Bronchial epithelial cell (primary cell): ENCODE measurements around the gene CLSTN2. TPM values are rescaled to one million over a fixed set of nuclear protein-coding genes. Genes with fewer than 3 reads are reported as not detected.
A peak's percentile ranks its signal among the peaks of the same experiment; 100 is the strongest.

Experiments
- DNase-seq: peaks from one replicate; pipeline ENCODE4 v3.0.0-alpha.2; 2010; ENCODE audit warnings: low read depth
- FAIRE-seq: peaks from 2 replicates; lab custom pipeline; 2011; peaks lifted over from hg19 to GRCh38; lab: Jason Lieb, UNC
- H3K27me3 ChIP-seq: 2 replicates; pipeline ENCODE4 v1.5.1; 2011; ENCODE audit warnings: low read length; ENCODE audit not compliant: control insufficient read depth, insufficient read depth
- H3K36me3 ChIP-seq: 2 replicates; pipeline ENCODE4 v1.5.1; 2011; ENCODE audit warnings: low read length; ENCODE audit not compliant: control insufficient read depth, insufficient read depth
- H3K4me3 ChIP-seq: 2 replicates; pipeline ENCODE4 v1.5.1; 2011; ENCODE audit warnings: mild to moderate bottlenecking, low read depth, low read length, control low read depth
- CTCF ChIP-seq: IDR thresholded peaks from 2 replicates; pipeline ENCODE4 v1.5.1; 2011; ENCODE audit warnings: mild to moderate bottlenecking, moderate library complexity, low read length, control low read depth, inconsistent platforms; ENCODE audit not compliant: insufficient read depth, severe bottlenecking
- total RNA-seq: library from RNA; depleted of rRNA; stranded (reverse); fragments of >200 nt; gene quantifications from 2 replicates; pipeline ENCODE4 v1.2.1, GENCODE V29; 2014

The CLSTN2 gene
- total RNA-seq, 1 donor from 2014 or later: 0.26 TPM

DNA sequence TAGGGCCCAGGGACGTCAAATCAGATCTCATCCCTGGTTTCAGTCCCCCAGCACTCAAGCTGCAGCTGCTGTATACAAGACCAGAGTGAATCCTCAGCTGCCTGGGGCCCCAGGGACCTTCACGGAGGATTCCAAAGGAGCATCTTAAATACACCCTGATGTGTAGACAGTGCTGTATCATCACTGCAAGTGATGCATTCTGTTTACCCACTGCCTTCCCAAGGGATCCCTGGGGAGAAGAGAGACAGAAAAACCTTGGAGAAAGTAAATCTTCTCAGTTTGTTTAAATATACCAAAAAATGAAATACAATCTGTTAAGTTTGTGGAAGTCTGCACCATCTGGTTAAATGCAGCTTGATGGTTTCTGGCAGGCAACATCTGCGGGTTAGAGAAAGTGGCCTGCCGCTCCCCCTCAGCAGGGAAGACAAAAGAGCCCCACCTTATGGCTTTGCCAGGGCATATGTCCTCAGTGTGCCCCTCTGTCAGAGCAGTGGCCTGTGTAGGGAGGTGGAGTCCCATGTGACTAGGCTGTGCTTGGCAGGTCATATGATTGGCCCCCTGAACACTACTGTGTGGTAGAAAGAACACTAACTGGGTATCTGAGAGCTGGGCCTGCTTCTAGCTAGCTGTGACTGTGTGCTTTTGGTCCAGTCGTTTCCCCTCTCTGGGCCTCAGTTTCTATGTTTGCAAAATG is 520.7 kb downstream of the CLSTN2 start:
- Histone ChIP-seq H3K27me3 (no peaks in the 10 kb centered on the region), H3K4me3 (no peak overlapping the region), H3K36me3 (no peaks in the 10 kb centered on the region)
- DNase-seq: no peak
- peak; percentile 83 for FAIRE-seq
- TF ChIP-seq CTCF: no peak

- FAIRE-seq: no peak
- Histone ChIP-seq H3K27me3 (no peaks in the 10 kb centered on the region), H3K36me3 (no peaks in the 10 kb centered on the region), H3K4me3 (no peak overlapping the region)
- DNase-seq: no peak
- no peak for TF ChIP-seq CTCF
Observed at GRCh38 chr3:140456974-140457373, 522.0 kb downstream of the CLSTN2 start.

GRCh38 chr3:140459462-140459861 is 524.5 kb downstream of the CLSTN2 start:
- Histone ChIP-seq H3K4me3 (no peak overlapping the region), H3K36me3 (no peaks in the 10 kb centered on the region), H3K27me3 (no peaks in the 10 kb centered on the region)
- no peak for DNase-seq
- TF ChIP-seq CTCF: no peak
- FAIRE-seq: no peak

DNA sequence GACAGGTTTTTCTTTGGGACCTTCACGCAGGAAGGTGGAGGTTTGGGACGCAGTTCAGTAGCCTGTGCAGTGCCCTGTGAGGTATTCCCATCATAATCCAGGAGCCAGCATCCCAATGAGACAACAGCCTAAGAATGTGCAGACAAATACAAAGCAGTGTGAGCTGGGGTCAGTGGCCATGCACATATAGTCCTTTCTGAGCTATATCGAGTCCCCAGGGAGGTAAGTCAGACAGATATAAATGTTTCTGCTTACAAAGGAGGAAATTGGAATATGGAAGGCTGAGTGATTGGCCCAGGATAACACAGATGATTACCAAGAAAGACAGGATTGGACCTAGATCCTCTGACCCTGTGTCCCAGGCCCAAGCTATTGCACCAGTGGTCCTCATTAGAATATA is 526.3 kb downstream of the CLSTN2 start:
- no peaks in the 10 kb centered on the region for H3K27me3 ChIP-seq
- no peak for DNase-seq
- no peak for FAIRE-seq
- H3K4me3 ChIP-seq: no peak overlapping the region
- TF ChIP-seq CTCF: no peak
- no peaks in the 10 kb centered on the region for H3K36me3 ChIP-seq

DNA sequence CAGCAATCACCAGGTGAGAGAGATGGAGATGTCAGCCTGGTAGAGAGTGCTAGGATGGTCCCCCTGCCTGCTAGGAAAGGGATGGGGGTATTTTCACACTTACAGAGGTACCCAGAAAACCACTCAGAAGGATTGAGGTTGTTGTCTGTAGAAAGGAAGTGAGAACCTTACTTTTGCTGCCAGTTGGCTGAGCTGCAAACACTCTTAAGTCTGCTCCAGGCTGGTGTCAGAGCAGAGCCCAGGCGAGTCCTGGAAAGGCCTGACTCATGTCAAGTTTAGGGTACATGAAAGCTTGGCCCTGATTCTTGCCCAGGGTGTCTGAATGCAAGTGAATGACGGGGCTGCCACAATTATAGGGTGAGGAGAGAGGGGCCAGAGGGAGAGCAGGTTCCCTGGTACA is 528.4 kb downstream of the CLSTN2 start:
- Histone ChIP-seq H3K36me3 (no peaks in the 10 kb centered on the region), H3K27me3 (no peaks in the 10 kb centered on the region), H3K4me3 (no peak overlapping the region)
- FAIRE-seq (no peak), DNase-seq (no peak)
- TF ChIP-seq CTCF: no peak

- H3K4me3 ChIP-seq: no peak overlapping the region
- H3K27me3 ChIP-seq: no peaks in the 10 kb centered on the region
- FAIRE-seq (no peak), DNase-seq (no peak)
- no peaks in the 10 kb centered on the region for H3K36me3 ChIP-seq
- no peak for TF ChIP-seq CTCF
Observed at GRCh38 chr3:140465988-140466387, 531.0 kb downstream of the CLSTN2 start.
